Lower leg skin (tissue), 4 donors: ENCODE results near the gene OR6N2. TPM values are rescaled to one million over a fixed set of nuclear protein-coding genes. Genes with fewer than 3 reads are reported as not detected.

Experiments
- DNase-seq, 2 donors: peaks; one replicate each; pipeline ENCODE4 v3.0.0-alpha.2; 2019; ENCODE audit warnings: low spot score in 2 of 2
- H3K4me3 ChIP-seq: fragments of 200-600 bp; sonication (generic); 2 replicates; pipeline ENCODE4 v1.5.1; 2017; ENCODE audit warnings: mild to moderate bottlenecking, low read depth; ENCODE audit not compliant: poor library complexity, severe bottlenecking
- POLR2A ChIP-seq, 2 donors: fragments of 450-650 bp; IDR thresholded peaks; one replicate each; pipeline ENCODE4 v1.6.1; 2016 to 2017; ENCODE audit warnings: antibody characterized with exemption in 2 of 2, mild to moderate bottlenecking in 1 of 2, moderate library complexity in 1 of 2
- WGBS, 2 donors: methylation state at CpG; one replicate each; pipeline ENCODE4 v1.1.5; 2018; 5-methylcytosine and 5-hydroxymethylcytosine counted together
- intact Hi-C: fragments of 100-400 bp; cut with DNase I; formaldehyde crosslinking; loops from one replicate; pipeline ENCODE4 v1.15.0; 2023; ENCODE audit warnings: low total_unique reads
- total RNA-seq, 4 donors: library from RNA; depleted of rRNA; stranded (reverse); fragments of >200 nt; gene quantifications; one replicate each; pipeline ENCODE4 v1.1.0, GENCODE V29; 2016
- TF ChIP-seq, protein P1 (sequence below), 3 donors: fragments of 450-650 bp; IDR thresholded peaks; one replicate each; pipeline ENCODE4 v1.5.1; 2016; ENCODE audit warnings: antibody characterized with exemption in 3 of 3, mild to moderate bottlenecking in 3 of 3, moderate library complexity in 2 of 3

The OR6N2 gene
- total RNA-seq, 4 donors from 2014 or later, result not detected

- H3K4me3 ChIP-seq, result no peak overlapping the region
- intact Hi-C loops, result no loop called here
- no peak for DNase-seq
- no peak for TF ChIP-seq POLR2A (IDR thresholded peaks at IDR 0.05)
- TF ChIP-seq, protein P1, sequence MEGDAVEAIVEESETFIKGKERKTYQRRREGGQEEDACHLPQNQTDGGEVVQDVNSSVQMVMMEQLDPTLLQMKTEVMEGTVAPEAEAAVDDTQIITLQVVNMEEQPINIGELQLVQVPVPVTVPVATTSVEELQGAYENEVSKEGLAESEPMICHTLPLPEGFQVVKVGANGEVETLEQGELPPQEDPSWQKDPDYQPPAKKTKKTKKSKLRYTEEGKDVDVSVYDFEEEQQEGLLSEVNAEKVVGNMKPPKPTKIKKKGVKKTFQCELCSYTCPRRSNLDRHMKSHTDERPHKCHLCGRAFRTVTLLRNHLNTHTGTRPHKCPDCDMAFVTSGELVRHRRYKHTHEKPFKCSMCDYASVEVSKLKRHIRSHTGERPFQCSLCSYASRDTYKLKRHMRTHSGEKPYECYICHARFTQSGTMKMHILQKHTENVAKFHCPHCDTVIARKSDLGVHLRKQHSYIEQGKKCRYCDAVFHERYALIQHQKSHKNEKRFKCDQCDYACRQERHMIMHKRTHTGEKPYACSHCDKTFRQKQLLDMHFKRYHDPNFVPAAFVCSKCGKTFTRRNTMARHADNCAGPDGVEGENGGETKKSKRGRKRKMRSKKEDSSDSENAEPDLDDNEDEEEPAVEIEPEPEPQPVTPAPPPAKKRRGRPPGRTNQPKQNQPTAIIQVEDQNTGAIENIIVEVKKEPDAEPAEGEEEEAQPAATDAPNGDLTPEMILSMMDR (IDR thresholded peaks at IDR 0.05), result no peak
- WGBS, 2 donors, result 49 to 58% methylated on average over 3 of the region's 3 CpGs
These were observed 17.5 kb upstream of the OR6N2 start for GRCh38 chr1:158798531-158798930.

GRCh38 chr1:158794247-158794646 is 13.2 kb upstream of the OR6N2 start:
- DNase-seq, result no peak
- TF ChIP-seq, protein P1 (IDR thresholded peaks at IDR 0.05), result no peak
- TF ChIP-seq POLR2A (IDR thresholded peaks at IDR 0.05), result no peak
- intact Hi-C loops, result no loop called here
- H3K4me3 ChIP-seq, result no peak overlapping the region
- WGBS, 2 donors, result 64 to 76% methylated on average over 6 of the region's 6 CpGs

- no peak for DNase-seq
- 69 to 87% methylated on average over 2 of the region's 2 CpGs for WGBS, 2 donors
- TF ChIP-seq, protein P1 (IDR thresholded peaks at IDR 0.05), result no peak
- TF ChIP-seq POLR2A (IDR thresholded peaks at IDR 0.05), result no peak
- H3K4me3 ChIP-seq, result no peak overlapping the region
- intact Hi-C loops, result no loop called here
These were observed 12.6 kb upstream of the OR6N2 start for GRCh38 chr1:158793604-158794003.

DNA sequence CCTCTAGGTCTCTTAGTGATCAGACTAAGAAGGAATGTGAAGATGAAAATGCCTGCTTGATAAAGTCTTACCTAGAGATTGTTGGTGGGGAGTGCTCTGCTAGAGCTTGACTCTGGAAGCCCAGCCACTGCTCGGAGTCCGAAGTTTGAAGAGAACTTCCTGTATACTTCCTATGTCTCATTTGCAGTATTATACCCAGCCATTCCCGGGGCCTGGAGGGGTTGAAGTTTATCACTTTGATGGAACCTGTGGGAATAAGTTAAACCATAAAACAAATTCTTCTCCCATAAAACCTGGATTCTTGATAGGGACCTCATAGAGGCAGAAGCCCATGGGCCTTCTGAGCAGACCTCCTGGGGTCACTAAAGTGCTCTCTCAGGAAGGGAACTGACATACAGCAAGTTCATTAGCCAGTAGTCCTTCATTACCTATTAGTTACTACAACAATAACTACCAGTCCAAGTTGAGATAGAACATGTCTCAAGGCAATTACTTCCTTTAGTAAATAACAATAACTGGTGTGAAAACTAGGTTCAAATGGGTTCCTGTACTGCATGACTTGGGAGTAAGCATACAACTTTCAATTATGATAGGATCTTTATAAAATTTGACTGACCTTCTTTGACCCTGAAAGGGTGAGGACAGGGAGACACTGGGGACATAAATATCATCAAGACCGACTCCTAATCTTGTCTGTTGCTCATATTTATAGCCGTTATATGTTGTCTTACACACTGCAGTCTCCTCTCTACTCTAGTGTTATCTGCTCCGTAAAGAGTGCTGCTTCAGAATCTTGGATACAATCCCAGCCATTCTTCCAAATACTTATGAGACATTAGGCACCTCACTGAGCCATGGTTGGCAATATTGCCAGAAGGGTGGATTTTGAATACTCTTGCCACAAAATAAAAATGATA is 8.8 kb downstream of the OR6N2 start, which contains the start of gene OR6N1:
OR6N1 (minus strand) TSS at position 246 of the 917 bp plus-strand sequence. CDS start 5,513 bp downstream, outside the sequence.
- no peak for TF ChIP-seq POLR2A (IDR thresholded peaks at IDR 0.05)
- TF ChIP-seq, protein P1 (IDR thresholded peaks at IDR 0.05), result no peak
- 60 to 75% methylated on average over 6 of the region's 6 CpGs for WGBS, 2 donors
- intact Hi-C loops, result no loop called here
- DNase-seq, result no peak
- H3K4me3 ChIP-seq, result no peak within 1 kb of the TSS

- intact Hi-C loops, result no loop called here
- 79 to 94% methylated on average over 2 of the region's 2 CpGs for WGBS, 2 donors
- no peak for TF ChIP-seq POLR2A (IDR thresholded peaks at IDR 0.05)
- TF ChIP-seq, protein P1 (IDR thresholded peaks at IDR 0.05), result no peak
These were observed 26.6 kb downstream of the OR6N2 start, which contains the start of gene OR6K6 for GRCh38 chr1:158754420-158754819. Gene OR6K6 (plus strand): TSS chr1:158754720. CDS start chr1:158754888, 168 bp downstream.

More at GRCh38 chr1:158754420-158754819, 26.6 kb downstream of the OR6N2 start, which contains the start of gene OR6K6:
- H3K4me3 ChIP-seq, result no peak within 1 kb of the TSS
- DNase-seq, result no peak
